Neutrophil (primary cell): ENCODE measurements around the gene RBM15.

Experiments used
- H3K27ac ChIP-seq: fragments of 200-600 bp; sonication (generic); 2 replicates; pipeline ENCODE4 v1.5.1; 2016; ENCODE audit warnings: mild to moderate bottlenecking, moderate library complexity
- H3K27me3 ChIP-seq: fragments of 200-600 bp; sonication (generic); 2 replicates; pipeline ENCODE4 v1.6.0; 2016; ENCODE audit warnings: mild to moderate bottlenecking
- H3K36me3 ChIP-seq: fragments of 200-600 bp; sonication (generic); 2 replicates; pipeline ENCODE4 v1.5.1; 2017
- H3K4me1 ChIP-seq, 2 experiments: fragments of 200-600 bp in 1 of 2; sonication (generic) in 1 of 2; 1 replicate in 1 of 2; 2 replicates in 1 of 2; pipeline versions ENCODE4 v1.5.1 to v1.6.1; 2013 to 2016; ENCODE audit warnings: low read depth in 1 of 2, low read length in 1 of 2, mild to moderate bottlenecking in 1 of 2, moderate library complexity in 1 of 2; ENCODE audit not compliant: control insufficient read depth in 1 of 2, insufficient read depth in 1 of 2
- H3K4me3 ChIP-seq, 2 experiments: fragments of 200-600 bp in 1 of 2; sonication (generic) in 1 of 2; 1 replicate in 1 of 2; 2 replicates in 1 of 2; pipeline ENCODE4 v1.5.1; 2013 to 2016; ENCODE audit warnings: low read depth in 1 of 2, low read length in 1 of 2, mild to moderate bottlenecking in 1 of 2, moderate library complexity in 1 of 2
- H3K9me3 ChIP-seq: fragments of 200-600 bp; sonication (generic); 2 replicates; pipeline ENCODE4 v1.5.1; 2016
- CTCF ChIP-seq: fragments of 200-600 bp; sonication (generic); IDR thresholded peaks from 2 replicates; pipeline ENCODE4 v1.5.1; 2016; ENCODE audit warnings: antibody characterized with exemption

The RBM15 gene

GRCh38 chr1:110394493-110394820 lies 55.3 kb downstream of the RBM15 start:
- Histone ChIP-seq H3K27ac (no peak overlapping the region), H3K4me3 (no peak overlapping the region), H3K36me3 (peaks cover 35% of the 10 kb centered on the region), H3K9me3 (no peaks in the 10 kb centered on the region), H3K4me1 (no peaks in the 10 kb centered on the region), H3K27me3 (no peaks in the 10 kb centered on the region)
- TF ChIP-seq CTCF: no peak
